Measurements from ENCODE around the gene ACY1.

The ACY1 gene

GRCh38 chr3:51945926-51946705 is 37.2 kb upstream of the ACY1 start:
- DNase-seq (ENCODE audit: low spot score): no peak

DNA sequence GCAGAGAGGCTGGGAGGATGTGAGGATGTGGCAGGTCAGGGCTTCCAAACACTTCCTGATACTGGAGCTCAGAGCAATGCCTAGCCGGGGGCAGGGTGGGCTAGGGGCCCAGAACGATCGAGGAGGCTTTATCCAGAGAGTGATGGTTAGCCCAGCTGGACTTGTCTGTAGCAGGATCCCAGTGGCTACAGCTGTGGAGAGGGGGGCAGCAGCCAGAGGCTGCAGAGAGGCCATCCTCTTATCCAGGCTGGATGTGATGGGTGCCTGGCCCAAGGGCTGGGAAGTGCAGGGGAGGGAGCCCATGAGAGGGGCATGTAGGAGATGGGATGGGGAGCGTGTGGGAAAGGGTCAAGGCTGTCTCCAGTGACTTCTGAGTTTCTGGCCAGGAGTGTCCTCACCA is 36.5 kb upstream of the ACY1 start:
- DNase-seq (ENCODE audit: low spot score): no peak

DNA sequence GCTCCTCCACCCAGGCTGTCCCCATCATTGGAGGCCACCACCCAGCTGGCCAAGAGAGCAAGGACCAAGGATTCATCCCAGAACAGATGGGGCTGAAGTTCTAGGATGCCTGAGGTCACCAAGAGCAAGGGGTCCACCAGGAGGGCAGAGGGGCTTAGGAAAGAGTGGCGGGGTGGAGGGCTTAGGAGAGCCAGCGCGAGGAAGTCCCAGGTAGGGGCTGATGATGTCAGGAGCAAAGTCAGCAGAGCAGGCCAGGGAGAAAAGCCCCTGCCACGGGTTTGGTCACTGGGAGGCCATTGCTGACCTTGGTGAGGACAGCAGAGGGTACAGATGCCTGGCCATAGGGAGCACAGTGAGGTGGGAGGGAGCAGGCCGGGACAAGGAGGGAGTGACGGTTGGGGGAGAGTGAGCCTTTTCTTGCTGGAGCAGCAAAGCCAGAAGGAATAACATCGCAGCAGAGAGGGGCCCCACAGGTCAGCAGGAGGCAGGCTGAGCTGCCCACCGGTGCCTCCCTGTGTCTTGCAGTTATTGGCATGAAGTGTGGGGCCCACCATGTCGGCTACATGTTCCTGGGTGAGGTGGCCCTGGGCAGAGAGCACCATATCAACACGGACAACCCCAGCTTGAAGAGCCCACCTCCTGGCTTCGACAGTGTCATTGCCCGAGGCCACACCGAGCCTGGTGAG is 36.0 kb upstream of the ACY1 start:
- no peak for DNase-seq (ENCODE audit: low spot score)

- DNase-seq (ENCODE audit: low spot score): no peak
Measured at GRCh38 chr3:51948016-51948580, 35.2 kb upstream of the ACY1 start.

DNA sequence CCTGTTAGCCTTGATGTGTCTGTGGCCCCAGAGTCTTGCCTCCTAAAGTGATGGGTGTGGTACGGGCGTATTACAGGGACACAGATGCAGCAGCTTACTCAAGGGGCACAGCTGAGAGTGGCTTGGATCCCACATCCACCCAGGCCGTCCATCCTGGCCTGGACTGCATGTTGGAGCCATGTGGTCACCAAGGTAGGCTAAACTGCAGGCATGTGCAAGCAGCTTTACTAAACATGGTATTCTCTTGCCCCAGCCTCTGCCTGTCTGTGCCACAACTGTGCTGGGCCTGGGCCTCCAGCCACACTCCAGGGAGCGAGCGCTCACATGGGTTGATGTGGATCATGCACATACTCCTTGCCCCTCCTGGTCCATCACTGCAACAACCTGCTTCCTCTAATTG is 34.2 kb upstream of the ACY1 start:
- DNase-seq (ENCODE audit: low spot score): no peak

DNA sequence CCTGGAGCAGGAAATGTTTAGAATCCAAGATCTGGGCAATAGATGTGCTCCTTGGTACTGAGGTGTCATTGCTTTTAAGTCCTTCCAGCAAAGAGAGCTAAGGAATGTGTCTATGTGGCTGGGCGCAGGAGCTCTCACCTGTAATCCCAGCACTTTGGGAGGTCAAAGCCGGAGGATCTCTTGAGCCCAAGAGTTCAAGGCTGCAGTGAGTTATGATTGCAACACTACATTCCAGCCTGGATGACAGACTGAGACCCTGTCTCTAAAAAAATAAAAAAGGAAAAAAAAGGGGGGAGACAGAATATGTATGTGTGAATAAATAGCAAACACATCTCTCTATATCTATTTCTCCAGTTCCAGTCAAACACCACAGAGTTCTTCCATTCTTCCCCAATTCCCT is 32.4 kb upstream of the ACY1 start:
- DNase-seq (ENCODE audit: low spot score): no peak

DNA sequence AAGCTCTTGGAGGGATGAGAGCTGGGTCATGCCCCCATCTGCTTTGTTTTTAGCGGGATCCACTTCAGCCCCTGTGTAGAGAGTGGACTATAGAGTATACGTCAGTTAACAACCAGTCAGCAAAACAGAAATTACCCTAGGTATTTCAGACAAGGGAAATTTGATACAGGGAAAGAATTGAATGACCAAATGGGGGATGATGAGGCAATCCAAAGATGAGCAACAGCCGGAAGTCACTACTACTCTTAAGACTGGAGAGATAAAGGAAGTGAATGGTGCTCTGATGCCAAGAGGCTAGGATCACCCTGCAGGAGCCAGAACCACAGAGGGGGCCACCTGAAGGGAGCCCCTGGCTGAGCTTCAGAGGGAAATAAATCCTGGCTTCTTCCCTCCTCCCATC is 29.9 kb upstream of the ACY1 start:
- no peak for DNase-seq (ENCODE audit: low spot score)

DNA sequence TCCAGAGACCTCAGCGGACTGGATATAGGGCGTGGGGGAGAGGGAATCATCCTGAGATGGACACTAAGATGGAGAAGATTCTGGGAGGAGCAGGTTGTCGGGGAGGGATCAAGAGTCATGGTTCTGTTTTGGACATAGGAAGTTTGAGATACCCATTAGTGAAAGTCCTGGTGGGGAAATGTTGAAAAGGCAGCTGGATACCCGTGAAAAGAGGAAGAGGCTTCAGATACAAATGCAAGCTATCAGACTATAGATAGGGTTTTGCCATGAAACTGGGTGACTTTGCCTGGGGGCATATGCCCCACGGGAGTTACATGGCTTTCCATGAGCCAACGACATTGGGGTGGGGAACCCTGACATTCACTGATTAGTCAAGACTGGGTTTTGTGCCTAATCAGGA is 29.2 kb upstream of the ACY1 start:
- no peak for DNase-seq (ENCODE audit: low spot score)

GRCh38 chr3:51954713-51955112 is 28.6 kb upstream of the ACY1 start:
- DNase-seq (ENCODE audit: low spot score): no peak

GRCh38 chr3:51955175-51955892 is 28.0 kb upstream of the ACY1 start, which contains the start of gene GPR62:
Gene GPR62, plus strand, starts transcription at chr3:51955381. Its CDS starts 272 bp downstream, at chr3:51955653.
- no peak for DNase-seq (ENCODE audit: low spot score)

GRCh38 chr3:51955893-51956770 is 27.2 kb upstream of the ACY1 start:
- DNase-seq (ENCODE audit: low spot score): no peak

DNA sequence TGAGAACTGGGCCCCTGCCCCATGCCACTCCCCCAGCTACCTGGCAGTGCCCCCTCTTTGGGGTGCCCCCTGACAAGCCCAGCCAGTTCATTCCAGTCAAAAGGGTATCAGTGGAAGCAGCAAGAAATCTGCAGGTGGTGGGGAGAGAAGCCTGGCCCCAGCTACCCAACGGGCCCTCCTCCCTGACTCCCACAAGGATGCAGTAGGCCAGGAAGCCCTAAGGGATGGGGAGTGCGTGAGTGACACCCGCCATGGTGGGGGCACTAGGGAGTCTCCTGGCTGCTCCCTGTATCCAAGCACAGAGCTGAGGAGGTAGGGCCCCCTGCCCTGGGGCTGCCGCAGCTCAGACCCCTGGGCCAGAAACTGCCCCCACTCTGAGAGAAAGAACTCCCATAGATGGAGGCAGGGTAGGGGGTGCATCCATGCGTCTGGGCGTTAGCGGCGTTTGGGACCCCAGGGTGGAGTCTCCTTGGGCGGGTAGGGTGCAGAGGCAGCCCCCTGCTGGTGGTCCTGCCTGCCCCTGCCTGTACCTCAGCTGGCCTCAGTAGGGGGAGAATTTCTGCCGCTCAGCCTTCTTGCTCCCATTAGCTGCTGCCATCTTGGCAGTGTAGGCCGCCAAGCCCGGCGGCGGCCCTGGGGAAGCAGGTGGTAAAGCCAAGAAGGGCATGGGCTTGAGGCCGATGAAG is 25.7 kb upstream of the ACY1 start:
- DNase-seq (ENCODE audit: low spot score): no peak

DNA sequence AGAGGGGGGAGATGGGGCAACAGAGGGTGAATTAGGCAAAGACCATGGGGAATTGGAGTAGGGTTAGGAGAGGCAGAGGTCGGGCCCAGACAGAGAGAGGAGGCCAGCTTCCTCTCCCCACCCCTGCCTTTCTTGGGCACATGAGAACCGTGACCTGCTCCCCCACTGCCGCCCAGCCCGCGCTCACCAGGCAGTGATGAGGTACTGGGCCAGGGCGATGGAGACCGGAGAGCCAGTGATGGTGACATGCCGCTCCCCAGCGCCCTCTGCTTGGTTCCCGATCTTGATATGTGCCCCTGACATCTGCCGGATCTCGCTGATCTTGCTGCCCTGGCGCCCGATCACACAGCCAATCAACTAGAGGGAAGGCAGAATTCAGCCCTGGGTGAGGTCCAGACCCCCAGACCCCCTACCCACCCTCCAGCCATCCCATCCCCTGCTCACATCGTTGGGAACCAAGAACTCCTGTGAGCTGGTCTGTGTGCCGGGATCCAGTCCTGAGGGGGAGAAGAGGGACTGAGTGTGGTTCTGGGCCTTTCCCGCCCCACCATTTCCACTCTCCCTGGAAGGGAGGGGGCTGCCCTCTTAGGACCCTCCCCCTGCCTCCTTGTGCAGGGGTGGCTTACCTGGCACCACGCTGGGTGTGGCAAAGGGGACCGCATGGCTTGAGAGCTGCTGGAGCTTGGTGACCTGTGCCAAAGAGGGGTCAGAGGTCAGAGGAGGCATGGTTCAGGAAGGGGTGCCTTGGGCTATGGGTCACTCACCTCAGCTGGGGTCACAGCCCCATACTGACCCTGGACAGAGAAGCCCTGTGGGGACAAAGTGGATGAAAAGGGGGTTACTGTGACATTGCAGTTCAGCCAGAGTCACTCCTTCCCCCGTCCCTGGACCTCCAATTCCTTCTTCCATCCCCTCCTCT is 24.5 kb upstream of the ACY1 start:
- no peak for DNase-seq (ENCODE audit: low spot score)

DNA sequence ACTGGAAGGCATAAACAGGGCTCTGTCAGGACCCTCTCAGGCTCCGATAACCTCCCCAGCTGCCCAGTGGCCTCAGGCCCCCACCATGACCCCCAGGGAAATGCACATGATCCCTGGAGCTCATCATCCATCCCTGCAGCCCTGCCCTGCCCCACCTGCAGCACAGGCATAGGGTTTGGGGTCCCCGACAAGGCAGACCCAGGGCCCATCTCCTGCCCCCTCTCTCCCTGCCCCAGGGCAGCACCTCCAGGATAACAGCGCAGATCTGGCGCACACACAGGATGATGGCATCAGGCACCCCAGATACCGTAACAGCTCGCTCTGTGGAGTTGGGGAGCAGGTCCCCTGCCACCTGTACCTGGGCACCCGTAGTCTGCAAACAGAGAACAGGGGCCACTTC is 23.7 kb upstream of the ACY1 start:
- no peak for DNase-seq (ENCODE audit: low spot score)

DNA sequence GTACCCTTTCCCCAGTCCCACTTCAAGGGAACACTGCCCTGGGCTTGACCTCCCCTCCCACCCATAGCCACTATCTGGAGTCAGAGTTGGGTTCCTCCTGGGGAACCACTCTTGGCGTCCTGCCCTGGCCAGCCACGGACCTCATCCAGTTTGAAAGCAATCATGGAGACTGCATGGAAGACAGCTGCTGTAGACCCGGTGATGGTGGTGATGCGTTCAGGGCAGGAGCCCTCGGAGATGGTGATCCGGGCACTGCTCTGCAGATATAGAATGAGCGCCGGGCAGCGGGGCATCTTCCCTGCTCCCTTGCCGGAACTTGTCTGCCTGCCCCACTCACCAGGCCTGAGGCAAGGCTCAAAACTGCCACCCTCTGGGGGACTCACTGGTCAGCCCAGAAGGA is 22.9 kb upstream of the ACY1 start:
- DNase-seq (ENCODE audit: low spot score): no peak

GRCh38 chr3:51961011-51961410 is 22.3 kb upstream of the ACY1 start:
- DNase-seq (ENCODE audit: low spot score): no peak

DNA sequence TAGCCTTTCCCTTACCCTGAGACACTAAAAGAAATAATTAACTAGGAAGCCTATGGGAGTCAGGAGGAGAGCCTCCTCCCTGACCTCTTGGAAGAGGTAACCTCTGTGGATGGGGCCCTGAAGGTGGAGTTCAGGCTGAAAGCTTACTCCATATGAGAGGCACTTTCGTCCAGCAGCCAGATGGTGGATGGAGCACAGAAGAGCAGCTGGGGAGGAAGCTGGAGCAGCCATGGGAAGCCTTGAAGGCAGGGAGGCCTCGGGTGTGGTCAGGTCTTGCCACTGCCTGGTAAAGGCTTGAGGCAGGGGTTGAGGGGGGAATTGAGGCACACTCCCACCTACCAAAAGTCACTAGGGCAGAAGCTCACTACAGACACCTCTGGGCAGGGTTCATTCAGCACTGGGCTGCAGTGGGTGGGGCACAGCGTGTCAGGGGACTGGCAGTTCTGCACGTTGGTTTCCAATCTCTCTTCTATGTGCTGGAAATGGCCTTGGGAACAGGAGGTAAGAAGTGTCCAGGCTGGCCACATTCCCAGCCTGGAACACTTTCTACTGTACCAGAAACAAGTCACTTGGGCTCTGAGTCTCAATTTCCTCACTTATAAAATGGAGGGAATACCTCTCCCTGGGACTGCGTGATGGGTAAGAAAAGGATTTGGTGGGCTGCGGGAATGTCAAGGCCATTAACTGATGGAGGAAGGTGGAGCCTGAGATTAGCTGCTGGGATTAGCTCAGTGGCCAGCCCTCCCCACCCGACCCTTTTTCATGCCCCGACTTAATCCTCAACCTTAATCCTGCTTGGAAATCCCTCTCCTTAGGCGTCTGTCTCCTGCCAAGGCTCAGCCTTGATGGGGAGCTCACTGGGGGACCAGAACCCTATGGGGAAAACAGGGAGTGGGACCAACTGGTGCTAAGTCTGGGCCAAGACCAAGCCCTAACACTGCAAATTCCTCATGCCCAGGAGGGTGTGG is 21.4 kb upstream of the ACY1 start:
- DNase-seq (ENCODE audit: low spot score): no peak

- no peak for DNase-seq (ENCODE audit: low spot score)
Measured at GRCh38 chr3:51962854-51963530, 20.3 kb upstream of the ACY1 start.

Measured in hematopoietic multipotent progenitor cell treated with erythropoietin and hydrocortisone succinate and interleukin-3 and kit ligand, for 15 days (in vitro differentiated cells).